ENCODE data around the gene POMP. TPM values are rescaled to one million over a fixed set of nuclear protein-coding genes. Genes with fewer than 3 reads are reported as not detected.
"Not testable (repeated sequence)": the region's sequence is repeated elsewhere in the genome, so short reads cannot be mapped to it uniquely, and the experiment has no call there.

POMP gene
- total RNA-seq, 2 donors from 2014 or later = 10.6 to 39.9 TPM

DNA sequence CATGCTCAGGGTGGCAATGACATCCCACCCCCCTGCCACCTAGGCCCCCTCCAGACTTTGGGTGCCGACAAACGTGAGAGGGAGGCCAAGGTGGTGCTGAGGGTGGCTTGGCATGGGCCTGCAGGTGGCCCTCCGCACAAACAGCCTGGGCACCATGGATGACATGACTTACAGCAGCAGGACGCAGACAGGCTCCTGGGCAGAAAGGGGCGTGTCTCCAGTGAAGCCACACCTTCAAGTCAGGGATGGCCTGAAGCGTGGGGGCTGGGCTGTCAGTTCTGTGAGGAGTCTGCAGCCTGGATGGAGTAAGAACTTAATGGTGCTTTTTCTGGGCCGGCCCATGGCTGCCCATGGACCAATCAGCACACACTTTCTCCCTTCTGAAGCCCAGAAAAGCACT is 25.3 kb downstream of the POMP start:
- no peaks in the 10 kb centered on the region for H3K36me3 ChIP-seq (replicated peaks in 1 of 2; ENCODE audit: insufficient read depth in 1 of 2, low read depth in 2 of 2)
- H3K27me3 ChIP-seq = no peaks in the 10 kb centered on the region
- H3K4me1 ChIP-seq = no peaks in the 10 kb centered on the region
- WGBS, 2 donors = 47 to 50% methylated on average over 5 to 7 of the region's 7 CpGs
- TF ChIP-seq, protein P1, sequence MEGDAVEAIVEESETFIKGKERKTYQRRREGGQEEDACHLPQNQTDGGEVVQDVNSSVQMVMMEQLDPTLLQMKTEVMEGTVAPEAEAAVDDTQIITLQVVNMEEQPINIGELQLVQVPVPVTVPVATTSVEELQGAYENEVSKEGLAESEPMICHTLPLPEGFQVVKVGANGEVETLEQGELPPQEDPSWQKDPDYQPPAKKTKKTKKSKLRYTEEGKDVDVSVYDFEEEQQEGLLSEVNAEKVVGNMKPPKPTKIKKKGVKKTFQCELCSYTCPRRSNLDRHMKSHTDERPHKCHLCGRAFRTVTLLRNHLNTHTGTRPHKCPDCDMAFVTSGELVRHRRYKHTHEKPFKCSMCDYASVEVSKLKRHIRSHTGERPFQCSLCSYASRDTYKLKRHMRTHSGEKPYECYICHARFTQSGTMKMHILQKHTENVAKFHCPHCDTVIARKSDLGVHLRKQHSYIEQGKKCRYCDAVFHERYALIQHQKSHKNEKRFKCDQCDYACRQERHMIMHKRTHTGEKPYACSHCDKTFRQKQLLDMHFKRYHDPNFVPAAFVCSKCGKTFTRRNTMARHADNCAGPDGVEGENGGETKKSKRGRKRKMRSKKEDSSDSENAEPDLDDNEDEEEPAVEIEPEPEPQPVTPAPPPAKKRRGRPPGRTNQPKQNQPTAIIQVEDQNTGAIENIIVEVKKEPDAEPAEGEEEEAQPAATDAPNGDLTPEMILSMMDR (IDR thresholded peaks at IDR 0.05) = no peak
- TF ChIP-seq POLR2A (IDR thresholded peaks at IDR 0.05) = no peak
- no peak for ATAC-seq
- intact Hi-C loops (cut with DNase I) = no loop called here
- H3K4me3 ChIP-seq = no peak overlapping the region
- DNase-seq = no peak
- no peak overlapping the region for H3K27ac ChIP-seq
- H3K9me3 ChIP-seq = no peaks in the 10 kb centered on the region

DNA sequence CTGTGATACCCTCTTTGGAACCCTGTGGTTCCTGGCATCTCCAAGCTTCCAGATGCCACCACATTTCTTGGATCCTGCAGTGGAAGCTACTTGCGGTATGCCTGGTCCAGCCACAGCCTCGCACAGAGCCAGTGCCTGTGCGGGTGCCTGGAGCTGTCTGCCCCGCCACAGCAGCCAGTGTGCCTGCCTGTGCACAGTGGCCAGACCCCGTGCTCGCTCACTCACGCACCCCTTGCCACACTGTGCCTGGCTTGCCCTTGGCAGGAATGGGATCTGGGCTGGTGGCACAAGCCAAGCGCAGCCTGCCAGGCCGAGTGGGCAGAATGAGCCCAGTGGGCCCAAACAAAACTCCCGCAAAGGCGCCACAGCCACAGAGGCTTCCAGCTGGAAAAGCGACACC is 26.2 kb downstream of the POMP start:
- H3K4me1 ChIP-seq = no peaks in the 10 kb centered on the region
- no peak overlapping the region for H3K4me3 ChIP-seq
- no peak for DNase-seq
- no peak overlapping the region for H3K27ac ChIP-seq
- TF ChIP-seq, protein P1 (IDR thresholded peaks at IDR 0.05) = no peak
- TF ChIP-seq POLR2A (IDR thresholded peaks at IDR 0.05) = no peak
- H3K36me3 ChIP-seq (replicated peaks in 1 of 2; ENCODE audit: insufficient read depth in 1 of 2, low read depth in 2 of 2) = no peaks in the 10 kb centered on the region
- intact Hi-C loops (cut with DNase I) = no loop called here
- no peak for ATAC-seq
- no peaks in the 10 kb centered on the region for H3K27me3 ChIP-seq
- no peaks in the 10 kb centered on the region for H3K9me3 ChIP-seq
- 89 to 95% methylated on average over 3 to 12 of the region's 12 CpGs for WGBS, 2 donors

DNA sequence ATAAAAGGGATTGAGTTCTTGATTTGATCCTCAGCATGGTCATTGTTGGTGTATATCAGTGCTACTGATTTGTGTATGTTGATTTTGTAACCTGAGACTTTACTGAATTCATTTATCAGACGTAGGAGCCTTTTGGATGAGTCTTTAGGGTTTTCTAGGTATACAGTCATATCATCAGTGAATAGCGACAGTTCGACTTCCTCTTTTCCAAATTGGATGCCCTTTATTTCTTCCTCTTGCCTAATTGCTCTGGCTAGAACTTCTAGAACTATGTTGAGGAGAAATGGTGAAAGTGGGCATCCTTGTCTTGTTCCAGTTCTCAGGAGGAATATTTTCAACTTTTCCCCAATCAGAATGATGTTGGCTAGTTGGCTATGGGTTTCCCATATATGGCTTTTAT is 27.0 kb downstream of the POMP start:
- WGBS, 2 donors = 67 to 75% methylated on average over 3 of the region's 3 CpGs
- intact Hi-C loops (cut with DNase I) = no loop called here
- Histone ChIP-seq H3K36me3 (replicated peaks in 1 of 2; ENCODE audit: insufficient read depth in 1 of 2, low read depth in 2 of 2) (no peaks in the 10 kb centered on the region), H3K9me3 (no peaks in the 10 kb centered on the region), H3K4me3 (no peak overlapping the region), H3K27ac (no peak overlapping the region), H3K4me1 (no peaks in the 10 kb centered on the region), H3K27me3 (no peaks in the 10 kb centered on the region)
- TF ChIP-seq POLR2A (IDR thresholded peaks at IDR 0.05) = no peak
- TF ChIP-seq, protein P1 (IDR thresholded peaks at IDR 0.05) = no peak
- ATAC-seq (no peak), DNase-seq (no peak)

DNA sequence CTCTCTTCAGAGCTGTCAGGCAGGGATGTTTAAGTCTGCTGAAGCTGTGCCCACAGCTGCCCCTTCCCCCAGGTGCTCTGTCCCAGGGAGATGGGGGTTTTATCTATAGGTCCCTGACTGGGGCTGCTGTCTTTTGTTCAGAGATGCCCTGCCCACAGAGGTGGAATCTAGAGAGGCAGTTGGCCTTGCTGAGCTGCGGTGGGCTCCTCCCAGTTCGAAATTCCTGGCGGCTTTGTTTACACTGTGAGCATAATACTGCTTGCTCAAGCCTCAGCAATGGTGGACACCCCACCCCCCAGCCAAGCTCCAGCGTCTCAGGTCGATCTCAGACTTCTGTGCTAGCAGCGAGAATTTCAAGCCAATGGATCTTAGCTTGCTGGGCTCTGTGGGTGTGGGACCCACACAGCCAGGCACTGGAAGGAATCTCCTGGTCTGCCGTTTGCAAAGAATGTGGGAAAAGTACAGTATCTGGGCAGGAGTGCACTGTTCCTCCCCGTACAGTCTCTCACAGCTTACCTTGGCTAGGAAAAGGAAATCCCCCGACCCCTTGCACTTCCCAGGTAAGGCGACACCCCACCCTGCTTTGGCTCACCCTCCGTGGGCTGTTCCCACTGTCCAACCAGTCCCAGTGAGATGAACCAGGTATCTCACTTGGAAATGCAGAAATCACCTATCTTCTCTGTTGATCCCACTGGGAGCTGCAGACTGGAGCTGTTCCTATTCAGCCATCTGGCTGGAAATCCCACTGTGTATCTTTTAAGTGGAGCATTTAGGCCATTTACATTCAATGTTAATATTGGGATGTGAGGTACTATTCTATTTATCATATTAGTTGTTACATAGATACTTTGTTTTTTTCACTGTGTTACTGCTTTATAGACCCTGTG is 34.9 kb downstream of the POMP start:
- H3K36me3 ChIP-seq (replicated peaks in 1 of 2; ENCODE audit: insufficient read depth in 1 of 2, low read depth in 2 of 2); H3K27me3 ChIP-seq; ATAC-seq; intact Hi-C loops (cut with DNase I); H3K4me1 ChIP-seq; H3K27ac ChIP-seq; H3K4me3 ChIP-seq; H3K9me3 ChIP-seq; DNase-seq: not testable (repeated sequence)
- WGBS, 2 donors = 19 to 25% methylated on average over 4 to 11 of the region's 11 CpGs

DNA sequence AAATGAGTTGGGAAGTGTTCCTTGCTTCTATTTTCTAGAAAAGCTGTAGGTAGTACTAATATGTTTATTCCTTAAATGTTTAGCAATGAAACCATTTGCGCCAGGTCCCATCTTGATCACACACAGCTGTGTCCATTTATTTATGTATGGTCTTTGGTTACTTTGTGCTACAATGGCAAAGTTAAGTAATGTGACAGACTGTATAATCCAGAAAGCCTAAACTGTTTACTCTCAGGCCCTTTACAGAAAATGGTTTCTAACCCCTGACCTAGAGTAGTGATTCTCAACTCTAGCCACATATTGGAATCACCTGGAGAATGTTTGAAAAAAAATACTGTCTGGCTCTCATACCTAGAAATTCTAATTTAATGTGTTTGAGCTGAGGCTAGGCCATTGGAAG is 38.5 kb downstream of the POMP start:
- no peaks in the 10 kb centered on the region for H3K27me3 ChIP-seq
- no peaks in the 10 kb centered on the region for H3K9me3 ChIP-seq
- DNase-seq (no peak), ATAC-seq (no peak)
- intact Hi-C loops (cut with DNase I) = no loop called here
- H3K4me1 ChIP-seq = no peaks in the 10 kb centered on the region
- peaks cover 6% of the 10 kb centered on the region in 2 donors for H3K36me3 ChIP-seq (replicated peaks in 1 of 2; ENCODE audit: insufficient read depth in 1 of 2, low read depth in 2 of 2)
- TF ChIP-seq, protein P1 (IDR thresholded peaks at IDR 0.05) = no peak
- TF ChIP-seq POLR2A (IDR thresholded peaks at IDR 0.05) = no peak
- H3K27ac ChIP-seq = no peak overlapping the region
- WGBS, 2 donors = 94 to 100% methylated on average over 1 of the region's 1 CpG
- no peak overlapping the region for H3K4me3 ChIP-seq

Measured in body of pancreas (tissue), 4 donors.